ENCODE data around the gene KRCC1. TPM values are rescaled to one million over a fixed set of nuclear protein-coding genes. Genes with fewer than 3 reads are reported as not detected.
A peak's percentile ranks its signal among the peaks of the same experiment; 100 is the strongest.

KRCC1 gene
- total RNA-seq, 2 donors from 2014 or later = 12.8 to 13.2 TPM

- no peaks in the 10 kb centered on the region for H3K9me3 Mint-ChIP-seq
- no peaks in the 10 kb centered on the region for H3K27me3 Mint-ChIP-seq (ENCODE audit: low read depth)
- no peak overlapping the region for H3K4me3 Mint-ChIP-seq
- no peaks in the 10 kb centered on the region for H3K36me3 Mint-ChIP-seq (ENCODE audit: insufficient read depth in 2 of 2)
- H3K27ac Mint-ChIP-seq = no peak overlapping the region
- DNase-seq (no peak), ATAC-seq (replicated peaks in 1 of 2) (no peak)
- no peaks in the 10 kb centered on the region for H3K4me1 Mint-ChIP-seq (ENCODE audit: low read depth)
Observed at GRCh38 chr2:88068044-88068443, 12.5 kb upstream of the KRCC1 start.

GRCh38 chr2:88067598-88067997 lies 12.0 kb upstream of the KRCC1 start, which contains the start of gene SMYD1:
TSS of gene SMYD1 (plus strand) at chr2:88067825. CDS start at chr2:88067865, 40 bp downstream.
- no peaks in the 10 kb centered on the region for H3K4me1 Mint-ChIP-seq (ENCODE audit: low read depth)
- no peaks in the 10 kb centered on the region for H3K27me3 Mint-ChIP-seq (ENCODE audit: low read depth)
- DNase-seq = no peak
- no peaks in the 10 kb centered on the region for H3K36me3 Mint-ChIP-seq (ENCODE audit: insufficient read depth in 2 of 2)
- no peak for ATAC-seq (replicated peaks in 1 of 2)
- H3K4me3 Mint-ChIP-seq = no peak within 1 kb of the TSS
- no peak within 1 kb of the TSS for H3K27ac Mint-ChIP-seq
- H3K9me3 Mint-ChIP-seq = no peaks in the 10 kb centered on the region

- no peak for ATAC-seq (replicated peaks in 1 of 2)
- Mint-ChIP-seq H3K4me3 (no peak overlapping the region), H3K4me1 (ENCODE audit: low read depth) (no peaks in the 10 kb centered on the region), H3K27ac (no peak overlapping the region), H3K36me3 (ENCODE audit: insufficient read depth in 2 of 2) (no peaks in the 10 kb centered on the region), H3K9me3 (no peaks in the 10 kb centered on the region), H3K27me3 (ENCODE audit: low read depth) (no peaks in the 10 kb centered on the region)
- DNase-seq = no peak
Observed at GRCh38 chr2:88067189-88067588, 11.6 kb upstream of the KRCC1 start.

- no peaks in the 10 kb centered on the region for H3K27me3 Mint-ChIP-seq (ENCODE audit: low read depth)
- no peaks in the 10 kb centered on the region for H3K9me3 Mint-ChIP-seq
- H3K36me3 Mint-ChIP-seq (ENCODE audit: insufficient read depth in 2 of 2) = no peaks in the 10 kb centered on the region
- DNase-seq (no peak), ATAC-seq (replicated peaks in 1 of 2) (no peak)
- H3K27ac Mint-ChIP-seq = no peak overlapping the region
- H3K4me1 Mint-ChIP-seq (ENCODE audit: low read depth) = no peaks in the 10 kb centered on the region
- H3K4me3 Mint-ChIP-seq = no peak overlapping the region
Observed at GRCh38 chr2:88066543-88066942, 11.0 kb upstream of the KRCC1 start.

GRCh38 chr2:88061295-88061694 lies 5.7 kb upstream of the KRCC1 start:
- Mint-ChIP-seq H3K4me1 (ENCODE audit: low read depth) (peaks cover 32% of the 10 kb centered on the region), H3K9me3 (no peaks in the 10 kb centered on the region), H3K27me3 (ENCODE audit: low read depth) (no peaks in the 10 kb centered on the region), H3K4me3 (no peak overlapping the region), H3K36me3 (ENCODE audit: insufficient read depth in 2 of 2) (no peaks in the 10 kb centered on the region), H3K27ac (no peak overlapping the region)
- ATAC-seq (replicated peaks in 1 of 2) (no peak), DNase-seq (no peak)

- H3K4me3 Mint-ChIP-seq = no peak overlapping the region
- no peaks in the 10 kb centered on the region for H3K9me3 Mint-ChIP-seq
- DNase-seq = no peak
- H3K27me3 Mint-ChIP-seq (ENCODE audit: low read depth) = no peaks in the 10 kb centered on the region
- peak in 1 of 2 donors; percentile 21 for ATAC-seq (replicated peaks in 1 of 2)
- no peak overlapping the region for H3K27ac Mint-ChIP-seq
- H3K36me3 Mint-ChIP-seq (ENCODE audit: insufficient read depth in 2 of 2) = no peaks in the 10 kb centered on the region
- H3K4me1 Mint-ChIP-seq (ENCODE audit: low read depth) = peaks cover 36% of the 10 kb centered on the region
Observed at GRCh38 chr2:88060907-88061275, 5.3 kb upstream of the KRCC1 start.

GRCh38 chr2:88059979-88060906 lies 4.7 kb upstream of the KRCC1 start:
- DNase-seq = peak; percentile 33 to 40
- peak; percentile 20 to 25 for ATAC-seq (replicated peaks in 1 of 2)
- no peaks in the 10 kb centered on the region for H3K9me3 Mint-ChIP-seq

GRCh38 chr2:88058191-88058590 lies 2.6 kb upstream of the KRCC1 start:
- DNase-seq (no peak), ATAC-seq (replicated peaks in 1 of 2) (no peak)
- Mint-ChIP-seq H3K27me3 (ENCODE audit: low read depth) (no peaks in the 10 kb centered on the region), H3K36me3 (ENCODE audit: insufficient read depth in 2 of 2) (peaks cover 4 to 14% of the 10 kb centered on the region in 2 donors), H3K9me3 (no peaks in the 10 kb centered on the region), H3K27ac (peak overlapping the region; percentile 27), H3K4me3 (no peak overlapping the region), H3K4me1 (ENCODE audit: low read depth) (peaks cover 58% of the 10 kb centered on the region)

More at GRCh38 chr2:88059979-88060906, 4.7 kb upstream of the KRCC1 start:
- Mint-ChIP-seq H3K27me3 (ENCODE audit: low read depth) (no peaks in the 10 kb centered on the region), H3K36me3 (ENCODE audit: insufficient read depth in 2 of 2) (peaks cover under 1% of the 10 kb centered on the region in 2 donors), H3K4me3 (no peak overlapping the region), H3K27ac (no peak overlapping the region), H3K4me1 (ENCODE audit: low read depth) (peaks cover 39% of the 10 kb centered on the region)

- H3K36me3 Mint-ChIP-seq (ENCODE audit: insufficient read depth in 2 of 2) = peaks cover 6 to 18% of the 10 kb centered on the region in 2 donors
- no peak for DNase-seq
- no peaks in the 10 kb centered on the region for H3K9me3 Mint-ChIP-seq
- ATAC-seq (replicated peaks in 1 of 2) = no peak
- no peaks in the 10 kb centered on the region for H3K27me3 Mint-ChIP-seq (ENCODE audit: low read depth)
- H3K4me1 Mint-ChIP-seq (ENCODE audit: low read depth) = peaks cover 65% of the 10 kb centered on the region
- H3K4me3 Mint-ChIP-seq = peak overlapping the region; percentile 3 to 4
- peak overlapping the region; percentile 71 for H3K27ac Mint-ChIP-seq
Observed at GRCh38 chr2:88057437-88057844, 1.9 kb upstream of the KRCC1 start.

GRCh38 chr2:88054782-88055370 lies 707 bp downstream of the KRCC1 start:
- peaks cover 68% of the 10 kb centered on the region for H3K4me1 Mint-ChIP-seq (ENCODE audit: low read depth)

GRCh38 chr2:88053934-88054781 lies 1.4 kb downstream of the KRCC1 start:
- Mint-ChIP-seq H3K4me3 (peak overlapping the region; percentile 95 to 99), H3K27me3 (ENCODE audit: low read depth) (no peaks in the 10 kb centered on the region), H3K36me3 (ENCODE audit: insufficient read depth in 2 of 2) (peaks cover 6 to 18% of the 10 kb centered on the region in 2 donors), H3K4me1 (ENCODE audit: low read depth) (peaks cover 68% of the 10 kb centered on the region), H3K9me3 (no peaks in the 10 kb centered on the region), H3K27ac (peak overlapping the region; percentile 93)
- ATAC-seq (replicated peaks in 1 of 2) (no peak), DNase-seq (no peak)

More at GRCh38 chr2:88054782-88055370, 707 bp downstream of the KRCC1 start:
- peak overlapping the region; percentile 93 for H3K27ac Mint-ChIP-seq
- H3K27me3 Mint-ChIP-seq (ENCODE audit: low read depth) = no peaks in the 10 kb centered on the region
- peak overlapping the region; percentile 95 to 99 for H3K4me3 Mint-ChIP-seq
- DNase-seq = peak in 1 of 2 donors; percentile 9
- H3K9me3 Mint-ChIP-seq = no peaks in the 10 kb centered on the region
- no peak for ATAC-seq (replicated peaks in 1 of 2)
- H3K36me3 Mint-ChIP-seq (ENCODE audit: insufficient read depth in 2 of 2) = peaks cover 6 to 18% of the 10 kb centered on the region in 2 donors

GRCh38 chr2:88053296-88053695 lies 2.3 kb downstream of the KRCC1 start:
- Mint-ChIP-seq H3K9me3 (no peaks in the 10 kb centered on the region), H3K36me3 (ENCODE audit: insufficient read depth in 2 of 2) (peaks cover 6 to 18% of the 10 kb centered on the region in 2 donors), H3K4me3 (peak overlapping the region; percentile 95 to 99)

More at GRCh38 chr2:88053296-88053695, 2.3 kb downstream of the KRCC1 start:
- Mint-ChIP-seq H3K27ac (peak overlapping the region; percentile 93), H3K27me3 (ENCODE audit: low read depth) (no peaks in the 10 kb centered on the region), H3K4me1 (ENCODE audit: low read depth) (peaks cover 67% of the 10 kb centered on the region)
- ATAC-seq (replicated peaks in 1 of 2) (no peak), DNase-seq (no peak)

Measured in activated T-cell treated with anti-CD3 and anti-CD28 coated beads, Interleukin-2, amount 50 U/mL, for 72 hours (primary cell).